ENCODE data around the gene FUCA1.
"Not testable (repeated sequence)": the region's sequence is repeated elsewhere in the genome, so short reads cannot be mapped to it uniquely, and the experiment has no call there.

Gene FUCA1

GRCh38 chr1:23895993-23896392 is 27.9 kb upstream of the FUCA1 start:
- no peak for DNase-seq (ENCODE audit: low read depth in 2 of 2)

- DNase-seq (ENCODE audit: low read depth in 2 of 2), result no peak
These were observed 27.0 kb upstream of the FUCA1 start for GRCh38 chr1:23895082-23895481.

- DNase-seq (ENCODE audit: low read depth in 2 of 2), result no peak
These were observed 21.0 kb upstream of the FUCA1 start for GRCh38 chr1:23889074-23889473.

GRCh38 chr1:23885222-23885621 is 17.1 kb upstream of the FUCA1 start:
- DNase-seq (ENCODE audit: low read depth in 2 of 2), result no peak

- no peak for DNase-seq (ENCODE audit: low read depth in 2 of 2)
These were observed 14.7 kb upstream of the FUCA1 start for GRCh38 chr1:23882746-23883145.

- DNase-seq (ENCODE audit: low read depth in 2 of 2), result no peak
These were observed 11.7 kb upstream of the FUCA1 start for GRCh38 chr1:23879809-23880208.

GRCh38 chr1:23878668-23879067 is 10.6 kb upstream of the FUCA1 start:
- DNase-seq (ENCODE audit: low read depth in 2 of 2), result no peak

GRCh38 chr1:23875382-23875781 is 7.3 kb upstream of the FUCA1 start:
- DNase-seq (ENCODE audit: low read depth in 2 of 2), result no peak

GRCh38 chr1:23872421-23872820 is 4.3 kb upstream of the FUCA1 start:
- DNase-seq (ENCODE audit: low read depth in 2 of 2), result no peak

- DNase-seq (ENCODE audit: low read depth in 2 of 2), result no peak
These were observed 961 bp upstream of the FUCA1 start for GRCh38 chr1:23869051-23869450.

GRCh38 chr1:23868557-23869016 is 497 bp upstream of the FUCA1 start:
- DNase-seq (ENCODE audit: low read depth in 2 of 2), result no peak

- no peak for DNase-seq (ENCODE audit: low read depth in 2 of 2)
These were observed 572 bp downstream of the FUCA1 start for GRCh38 chr1:23867542-23867894.

GRCh38 chr1:23865543-23865930 is 2.6 kb downstream of the FUCA1 start:
- no peak for DNase-seq (ENCODE audit: low read depth in 2 of 2)

- no peak for DNase-seq (ENCODE audit: low read depth in 2 of 2)
These were observed 3.1 kb downstream of the FUCA1 start for GRCh38 chr1:23864801-23865542.

- no peak for DNase-seq (ENCODE audit: low read depth in 2 of 2)
These were observed 5.5 kb downstream of the FUCA1 start for GRCh38 chr1:23862640-23863039.

GRCh38 chr1:23854568-23854967 is 13.5 kb downstream of the FUCA1 start:
- no peak for DNase-seq (ENCODE audit: low read depth in 2 of 2)

GRCh38 chr1:23853124-23853523 is 15.0 kb downstream of the FUCA1 start:
- not testable (repeated sequence) for DNase-seq (ENCODE audit: low read depth in 2 of 2)

- DNase-seq (ENCODE audit: low read depth in 2 of 2), result not testable (repeated sequence)
These were observed 16.7 kb downstream of the FUCA1 start for GRCh38 chr1:23851406-23851805.

- DNase-seq (ENCODE audit: low read depth in 2 of 2), result no peak
These were observed 19.1 kb downstream of the FUCA1 start for GRCh38 chr1:23848673-23849616.

GRCh38 chr1:23847482-23848095 is 20.5 kb downstream of the FUCA1 start:
- not testable (repeated sequence) for DNase-seq (ENCODE audit: low read depth in 2 of 2)

GRCh38 chr1:23845163-23845562 is 22.9 kb downstream of the FUCA1 start:
- no peak for DNase-seq (ENCODE audit: low read depth in 2 of 2)

GRCh38 chr1:23843644-23844043 is 24.4 kb downstream of the FUCA1 start:
- DNase-seq (ENCODE audit: low read depth in 2 of 2), result no peak

All from stimulated activated CD8-positive, alpha-beta memory T cell treated with anti-CD3 and anti-CD28 coated beads, Interleukin-2, amount 100 ng/mL, for 48 hours (primary cell).